Measurements from ENCODE around the gene ASXL2. TPM values are rescaled to one million over a fixed set of nuclear protein-coding genes. Genes with fewer than 3 reads are reported as not detected.

ASXL2 gene
- total RNA-seq, 2 donors from 2014 or later: 31.8 to 40.2 TPM

- no peak for ATAC-seq
- Mint-ChIP-seq H3K36me3 (peaks cover 9% of the 10 kb centered on the region in 2 donors), H3K9me3 (no peaks in the 10 kb centered on the region), H3K27ac (peak overlapping the region in 1 of 2 donors; percentile 1)
- no peak for DNase-seq (ENCODE audit: low spot score in 2 of 2)
Measured at GRCh38 chr2:25743132-25743830, 135.0 kb downstream of the ASXL2 start.

- no peak for DNase-seq (ENCODE audit: low spot score in 2 of 2)
- Mint-ChIP-seq H3K36me3 (peaks cover 9% of the 10 kb centered on the region in 2 donors), H3K9me3 (no peaks in the 10 kb centered on the region), H3K27ac (no peak overlapping the region)
- ATAC-seq: no peak
Measured at GRCh38 chr2:25742501-25742900, 135.8 kb downstream of the ASXL2 start.

- DNase-seq (ENCODE audit: low spot score in 2 of 2) (no peak), ATAC-seq (no peak)
- no peaks in the 10 kb centered on the region for H3K9me3 Mint-ChIP-seq
- H3K27ac Mint-ChIP-seq: peak overlapping the region in 1 of 2 donors; percentile 67
- peaks cover 9% of the 10 kb centered on the region in 2 donors for H3K36me3 Mint-ChIP-seq
Measured at GRCh38 chr2:25740810-25741381, 137.4 kb downstream of the ASXL2 start.

- DNase-seq (ENCODE audit: low spot score in 2 of 2) (no peak), ATAC-seq (no peak)
- Mint-ChIP-seq H3K36me3 (peaks cover 9% of the 10 kb centered on the region in 2 donors), H3K27ac (no peak overlapping the region), H3K9me3 (no peaks in the 10 kb centered on the region)
Measured at GRCh38 chr2:25738383-25739343, 139.6 kb downstream of the ASXL2 start.

GRCh38 chr2:25736899-25737515, 141.3 kb downstream of the ASXL2 start:
- H3K27ac Mint-ChIP-seq: peak overlapping the region in 1 of 2 donors; percentile 12
- ATAC-seq (no peak), DNase-seq (ENCODE audit: low spot score in 2 of 2) (no peak)
- H3K36me3 Mint-ChIP-seq: peaks cover 0 to 3% of the 10 kb centered on the region in 2 donors
- no peaks in the 10 kb centered on the region for H3K9me3 Mint-ChIP-seq

GRCh38 chr2:25735835-25736234, 142.5 kb downstream of the ASXL2 start:
- ATAC-seq (no peak), DNase-seq (ENCODE audit: low spot score in 2 of 2) (no peak)
- H3K27ac Mint-ChIP-seq: no peak overlapping the region
- H3K36me3 Mint-ChIP-seq: no peaks in the 10 kb centered on the region
- H3K9me3 Mint-ChIP-seq: no peaks in the 10 kb centered on the region

- no peak overlapping the region for H3K27ac Mint-ChIP-seq
- DNase-seq (ENCODE audit: low spot score in 2 of 2) (no peak), ATAC-seq (no peak)
- H3K36me3 Mint-ChIP-seq: no peaks in the 10 kb centered on the region
- no peaks in the 10 kb centered on the region for H3K9me3 Mint-ChIP-seq
Measured at GRCh38 chr2:25728559-25728958, 149.7 kb downstream of the ASXL2 start.

- DNase-seq (ENCODE audit: low spot score in 2 of 2): no peak
- Mint-ChIP-seq H3K27ac (peak overlapping the region in 1 of 2 donors; percentile 57), H3K9me3 (no peaks in the 10 kb centered on the region), H3K36me3 (no peaks in the 10 kb centered on the region)
- ATAC-seq: peak; percentile 42 to 70
Measured at GRCh38 chr2:25726522-25726921, 151.8 kb downstream of the ASXL2 start.

GRCh38 chr2:25725877-25726276, 152.4 kb downstream of the ASXL2 start:
- H3K36me3 Mint-ChIP-seq: no peaks in the 10 kb centered on the region
- H3K27ac Mint-ChIP-seq: no peak overlapping the region
- no peaks in the 10 kb centered on the region for H3K9me3 Mint-ChIP-seq
- ATAC-seq: no peak
- DNase-seq (ENCODE audit: low spot score in 2 of 2): no peak

GRCh38 chr2:25724756-25725155, 153.5 kb downstream of the ASXL2 start:
- Mint-ChIP-seq H3K27ac (no peak overlapping the region), H3K36me3 (no peaks in the 10 kb centered on the region), H3K9me3 (no peaks in the 10 kb centered on the region)
- ATAC-seq (no peak), DNase-seq (ENCODE audit: low spot score in 2 of 2) (no peak)

GRCh38 chr2:25722224-25722623, 156.1 kb downstream of the ASXL2 start:
- Mint-ChIP-seq H3K27ac (peak overlapping the region in 1 of 2 donors; percentile 81), H3K9me3 (no peaks in the 10 kb centered on the region), H3K36me3 (no peaks in the 10 kb centered on the region)
- ATAC-seq (peak in 1 of 2 donors; percentile 62), DNase-seq (ENCODE audit: low spot score in 2 of 2) (no peak)

GRCh38 chr2:25720575-25720974, 157.7 kb downstream of the ASXL2 start:
- ATAC-seq (no peak), DNase-seq (ENCODE audit: low spot score in 2 of 2) (no peak)
- H3K36me3 Mint-ChIP-seq: no peaks in the 10 kb centered on the region
- no peak overlapping the region for H3K27ac Mint-ChIP-seq
- H3K9me3 Mint-ChIP-seq: no peaks in the 10 kb centered on the region

GRCh38 chr2:25714740-25715139, 163.5 kb downstream of the ASXL2 start:
- Mint-ChIP-seq H3K36me3 (no peaks in the 10 kb centered on the region), H3K27ac (no peak overlapping the region), H3K9me3 (no peaks in the 10 kb centered on the region)
- DNase-seq (ENCODE audit: low spot score in 2 of 2) (no peak), ATAC-seq (no peak)

- Mint-ChIP-seq H3K9me3 (no peaks in the 10 kb centered on the region), H3K27ac (no peak overlapping the region), H3K36me3 (no peaks in the 10 kb centered on the region)
- DNase-seq (ENCODE audit: low spot score in 2 of 2) (no peak), ATAC-seq (no peak)
Measured at GRCh38 chr2:25712455-25712854, 165.8 kb downstream of the ASXL2 start.

GRCh38 chr2:25711675-25712354, 166.5 kb downstream of the ASXL2 start:
- ATAC-seq: no peak
- no peaks in the 10 kb centered on the region for H3K36me3 Mint-ChIP-seq
- H3K9me3 Mint-ChIP-seq: no peaks in the 10 kb centered on the region
- DNase-seq (ENCODE audit: low spot score in 2 of 2): no peak
- no peak overlapping the region for H3K27ac Mint-ChIP-seq

- H3K36me3 Mint-ChIP-seq: no peaks in the 10 kb centered on the region
Measured at GRCh38 chr2:25710750-25711149, 167.5 kb downstream of the ASXL2 start.

More at GRCh38 chr2:25710750-25711149, 167.5 kb downstream of the ASXL2 start:
- Mint-ChIP-seq H3K9me3 (no peaks in the 10 kb centered on the region), H3K27ac (no peak overlapping the region)
- DNase-seq (ENCODE audit: low spot score in 2 of 2) (no peak), ATAC-seq (peak in 1 of 2 donors; percentile 90)

Data from activated naive CD4-positive, alpha-beta T cell treated with anti-CD3 and anti-CD28 coated beads, Interleukin-2, amount 50 U/mL, for 72 hours (primary cell).